ENCODE measurements around the gene AAK1. TPM values are rescaled to one million over a fixed set of nuclear protein-coding genes. Genes with fewer than 3 reads are reported as not detected.

AAK1 gene
- total RNA-seq, 1 experiment from 2014 or later: 30.6 TPM

- peaks cover 4 to 21% (median 10%) of the 10 kb centered on the region in 3 experiments; a peak in 6 of 7 replicates for H3K36me3 Mint-ChIP-seq (ENCODE audit: insufficient read depth in 1 of 3, low read depth in 3 of 3)
- no peak overlapping the region for H3K27ac ChIP-seq (ENCODE audit: insufficient read length, low read depth, low read length)
Observed at GRCh38 chr2:69529480-69529879, 114.1 kb downstream of the AAK1 start.

More at GRCh38 chr2:69529480-69529879, 114.1 kb downstream of the AAK1 start:
- Histone ChIP-seq H3K9me3 (ENCODE audit: control insufficient read depth, low read depth, low read length) (no peaks in the 10 kb centered on the region), H4K91ac (ENCODE audit: insufficient read length, low read depth, low read length) (no peak overlapping the region), H3K56ac (ENCODE audit: insufficient read length, low read depth, low read length) (no peak overlapping the region), H2BK120ac (ENCODE audit: low read depth, low read length, poor library complexity, severe bottlenecking) (no peak overlapping the region), H3K4me2 (ENCODE audit: insufficient read depth, insufficient read length, low read length) (no peak overlapping the region), H2AK5ac (ENCODE audit: insufficient read length, low read length) (no peak overlapping the region), H2BK5ac (ENCODE audit: insufficient read length, low read length) (no peak overlapping the region), H4K5ac (ENCODE audit: insufficient read length, low read depth, low read length) (no peak overlapping the region), H3T11ph (ENCODE audit: low read length) (no peak overlapping the region), H3K9ac (ENCODE audit: extremely low read depth, insufficient read length, low read length) (no peak overlapping the region), H4K8ac (replicated peaks; ENCODE audit: insufficient read length, low read depth, low read length) (no peak overlapping the region), H2BK20ac (ENCODE audit: low read depth, low read length, poor library complexity, severe bottlenecking) (no peak overlapping the region), H3K18ac (ENCODE audit: insufficient read length, low read depth, low read length) (no peak overlapping the region), H3K23me2 (ENCODE audit: insufficient read length, low read depth, low read length, poor library complexity, severe bottlenecking) (no peaks in the 10 kb centered on the region), H3K27me3 (ENCODE audit: insufficient read depth, low read length) (no peaks in the 10 kb centered on the region), H3K4ac (ENCODE audit: low read depth, low read length) (no peak overlapping the region), H4K20me1 (ENCODE audit: control insufficient read depth, insufficient read depth, insufficient read length) (no peaks in the 10 kb centered on the region), H3K4me1 (ENCODE audit: insufficient read depth, low read length) (peaks cover 10% of the 10 kb centered on the region; the same call in 1 of the 2 replicates), H3K23ac (ENCODE audit: insufficient read length, low read depth, low read length) (no peak overlapping the region), H2BK12ac (ENCODE audit: insufficient read length, low read depth, low read length) (no peak overlapping the region), H2AFZ (ENCODE audit: low read length) (no peak overlapping the region), H2BK15ac (ENCODE audit: low read depth, low read length) (no peak overlapping the region), H3K79me1 (ENCODE audit: insufficient read depth, low read depth, low read length, poor library complexity, severe bottlenecking) (no peaks in the 10 kb centered on the region), H3K14ac (ENCODE audit: insufficient read depth, low read length) (no peak overlapping the region), H3K79me2 (ENCODE audit: insufficient read depth, low read length) (no peaks in the 10 kb centered on the region)
- Mint-ChIP-seq H3K27me3 (ENCODE audit: low read depth) (no peaks in the 10 kb centered on the region), H3K27ac (no peak overlapping the region), H3K9me3 (no peaks in the 10 kb centered on the region), H3K4me3 (no peak overlapping the region), H3K4me1 (peaks cover 23 to 24% of the 10 kb centered on the region in 2 experiments)
- TF ChIP-seq, protein P1, sequence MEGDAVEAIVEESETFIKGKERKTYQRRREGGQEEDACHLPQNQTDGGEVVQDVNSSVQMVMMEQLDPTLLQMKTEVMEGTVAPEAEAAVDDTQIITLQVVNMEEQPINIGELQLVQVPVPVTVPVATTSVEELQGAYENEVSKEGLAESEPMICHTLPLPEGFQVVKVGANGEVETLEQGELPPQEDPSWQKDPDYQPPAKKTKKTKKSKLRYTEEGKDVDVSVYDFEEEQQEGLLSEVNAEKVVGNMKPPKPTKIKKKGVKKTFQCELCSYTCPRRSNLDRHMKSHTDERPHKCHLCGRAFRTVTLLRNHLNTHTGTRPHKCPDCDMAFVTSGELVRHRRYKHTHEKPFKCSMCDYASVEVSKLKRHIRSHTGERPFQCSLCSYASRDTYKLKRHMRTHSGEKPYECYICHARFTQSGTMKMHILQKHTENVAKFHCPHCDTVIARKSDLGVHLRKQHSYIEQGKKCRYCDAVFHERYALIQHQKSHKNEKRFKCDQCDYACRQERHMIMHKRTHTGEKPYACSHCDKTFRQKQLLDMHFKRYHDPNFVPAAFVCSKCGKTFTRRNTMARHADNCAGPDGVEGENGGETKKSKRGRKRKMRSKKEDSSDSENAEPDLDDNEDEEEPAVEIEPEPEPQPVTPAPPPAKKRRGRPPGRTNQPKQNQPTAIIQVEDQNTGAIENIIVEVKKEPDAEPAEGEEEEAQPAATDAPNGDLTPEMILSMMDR (conservative IDR thresholded peaks at IDR 0.05): no peak
- WGBS (ENCODE audit: extremely low coverage, insufficient read length, low lambda C conversion rate): no CpG with 5 or more reads among the region's 2 CpGs
- no peak for DNase-seq
